ENCODE data around the gene EPB41L5.
A peak's percentile ranks its signal among the peaks of the same experiment; 100 is the strongest.
"Not testable (repeated sequence)": the region's sequence is repeated elsewhere in the genome, so short reads cannot be mapped to it uniquely, and the experiment has no call there.

The EPB41L5 gene

GRCh38 chr2:120123090-120123489 is 110.2 kb downstream of the EPB41L5 start:
- TF ChIP-seq CTCF (IDR thresholded peaks at IDR 0.05; ENCODE audit: low read depth, low read length, missing control alignments), result no peak
- H3K4me3 ChIP-seq (replicated peaks; ENCODE audit: low read depth, low read length), result no peak overlapping the region
- no peak for DNase-seq (ENCODE audit: extremely low read depth, low read depth)

GRCh38 chr2:120125195-120125594 is 112.3 kb downstream of the EPB41L5 start:
- no peak for TF ChIP-seq CTCF (IDR thresholded peaks at IDR 0.05; ENCODE audit: low read depth, low read length, missing control alignments)
- H3K4me3 ChIP-seq (replicated peaks; ENCODE audit: low read depth, low read length), result no peak overlapping the region
- no peak for DNase-seq (ENCODE audit: extremely low read depth, low read depth)

- H3K4me3 ChIP-seq (replicated peaks; ENCODE audit: low read depth, low read length), result no peak overlapping the region
- TF ChIP-seq CTCF (IDR thresholded peaks at IDR 0.05; ENCODE audit: low read depth, low read length, missing control alignments), result no peak
- DNase-seq (ENCODE audit: extremely low read depth, low read depth), result no peak
Measured at GRCh38 chr2:120128216-120128615, 115.3 kb downstream of the EPB41L5 start.

- DNase-seq (ENCODE audit: extremely low read depth, low read depth), result no peak
- TF ChIP-seq CTCF (IDR thresholded peaks at IDR 0.05; ENCODE audit: low read depth, low read length, missing control alignments), result no peak
- H3K4me3 ChIP-seq (replicated peaks; ENCODE audit: low read depth, low read length), result no peak overlapping the region
Measured at GRCh38 chr2:120132190-120132589, 119.3 kb downstream of the EPB41L5 start.

GRCh38 chr2:120132691-120133090 is 119.8 kb downstream of the EPB41L5 start:
- no peak for DNase-seq (ENCODE audit: extremely low read depth, low read depth)
- no peak for TF ChIP-seq CTCF (IDR thresholded peaks at IDR 0.05; ENCODE audit: low read depth, low read length, missing control alignments)
- H3K4me3 ChIP-seq (replicated peaks; ENCODE audit: low read depth, low read length), result no peak overlapping the region

GRCh38 chr2:120133572-120134244 is 120.8 kb downstream of the EPB41L5 start:
- DNase-seq (ENCODE audit: extremely low read depth, low read depth), result no peak
- no peak overlapping the region for H3K4me3 ChIP-seq (replicated peaks; ENCODE audit: low read depth, low read length)
- no peak for TF ChIP-seq CTCF (IDR thresholded peaks at IDR 0.05; ENCODE audit: low read depth, low read length, missing control alignments)

GRCh38 chr2:120134263-120134662 is 121.4 kb downstream of the EPB41L5 start:
- TF ChIP-seq CTCF (IDR thresholded peaks at IDR 0.05; ENCODE audit: low read depth, low read length, missing control alignments), result no peak
- peak; percentile 10 for DNase-seq (ENCODE audit: extremely low read depth, low read depth)
- no peak overlapping the region for H3K4me3 ChIP-seq (replicated peaks; ENCODE audit: low read depth, low read length)

GRCh38 chr2:120135013-120135412 is 122.1 kb downstream of the EPB41L5 start:
- not testable (repeated sequence) for H3K4me3 ChIP-seq (replicated peaks; ENCODE audit: low read depth, low read length); DNase-seq (ENCODE audit: extremely low read depth, low read depth)
